ENCODE results near the gene RPS27A.

DNA sequence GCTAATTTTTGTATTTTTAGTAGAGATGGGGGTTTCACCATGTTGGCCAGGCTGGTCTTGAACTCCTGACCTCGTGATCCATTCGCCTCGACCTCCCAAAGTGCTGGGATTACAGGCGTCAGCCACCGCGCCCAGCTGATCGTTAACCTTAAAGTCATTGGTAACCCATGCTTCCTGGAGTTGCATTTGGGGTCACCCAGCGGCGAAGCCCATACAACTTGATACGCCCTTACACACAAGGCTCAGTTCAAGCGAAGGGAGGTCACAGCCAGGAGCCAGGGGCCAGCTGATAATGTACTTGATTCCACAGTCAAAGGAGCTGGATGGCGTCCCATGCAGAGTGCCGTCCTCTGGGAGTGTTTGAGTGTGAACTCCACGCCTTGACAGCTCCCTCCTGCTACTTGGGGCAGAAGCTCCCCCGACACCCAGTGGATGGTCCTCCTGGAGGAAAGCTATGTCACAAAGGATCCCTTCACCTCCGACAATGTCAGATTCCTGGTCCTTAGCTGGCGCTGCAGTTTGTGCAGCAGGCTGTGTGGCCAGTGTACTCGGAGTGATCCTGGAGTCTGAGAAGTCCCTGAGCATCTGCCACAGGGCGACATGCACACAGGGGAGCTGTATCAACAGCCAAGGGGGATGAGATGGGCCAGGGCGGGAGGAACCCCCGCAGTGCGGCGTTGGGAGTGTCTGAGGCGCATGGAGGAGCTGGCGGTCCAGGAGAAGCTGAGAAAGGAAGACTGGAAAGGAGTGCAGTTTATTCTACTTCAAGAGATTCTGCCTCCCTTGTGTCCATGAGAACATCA is 8.3 kb upstream of the RPS27A start:
- no peak for TF ChIP-seq EP300 (IDR thresholded peaks at IDR 0.05; ENCODE audit: low read length)
- TF ChIP-seq NFXL1 (CRISPR knock-in tag; IDR thresholded peaks at IDR 0.05), result no peak
- TF ChIP-seq, protein P1, sequence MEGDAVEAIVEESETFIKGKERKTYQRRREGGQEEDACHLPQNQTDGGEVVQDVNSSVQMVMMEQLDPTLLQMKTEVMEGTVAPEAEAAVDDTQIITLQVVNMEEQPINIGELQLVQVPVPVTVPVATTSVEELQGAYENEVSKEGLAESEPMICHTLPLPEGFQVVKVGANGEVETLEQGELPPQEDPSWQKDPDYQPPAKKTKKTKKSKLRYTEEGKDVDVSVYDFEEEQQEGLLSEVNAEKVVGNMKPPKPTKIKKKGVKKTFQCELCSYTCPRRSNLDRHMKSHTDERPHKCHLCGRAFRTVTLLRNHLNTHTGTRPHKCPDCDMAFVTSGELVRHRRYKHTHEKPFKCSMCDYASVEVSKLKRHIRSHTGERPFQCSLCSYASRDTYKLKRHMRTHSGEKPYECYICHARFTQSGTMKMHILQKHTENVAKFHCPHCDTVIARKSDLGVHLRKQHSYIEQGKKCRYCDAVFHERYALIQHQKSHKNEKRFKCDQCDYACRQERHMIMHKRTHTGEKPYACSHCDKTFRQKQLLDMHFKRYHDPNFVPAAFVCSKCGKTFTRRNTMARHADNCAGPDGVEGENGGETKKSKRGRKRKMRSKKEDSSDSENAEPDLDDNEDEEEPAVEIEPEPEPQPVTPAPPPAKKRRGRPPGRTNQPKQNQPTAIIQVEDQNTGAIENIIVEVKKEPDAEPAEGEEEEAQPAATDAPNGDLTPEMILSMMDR (IDR thresholded peaks at IDR 0.05 in 2 of 3, conservative IDR thresholded peaks at IDR 0.05 in 1 of 3; ENCODE audit: insufficient read depth in 2 of 3, low read depth in 1 of 3, low read length in 3 of 3), result no peak
- TF ChIP-seq, protein P2, sequence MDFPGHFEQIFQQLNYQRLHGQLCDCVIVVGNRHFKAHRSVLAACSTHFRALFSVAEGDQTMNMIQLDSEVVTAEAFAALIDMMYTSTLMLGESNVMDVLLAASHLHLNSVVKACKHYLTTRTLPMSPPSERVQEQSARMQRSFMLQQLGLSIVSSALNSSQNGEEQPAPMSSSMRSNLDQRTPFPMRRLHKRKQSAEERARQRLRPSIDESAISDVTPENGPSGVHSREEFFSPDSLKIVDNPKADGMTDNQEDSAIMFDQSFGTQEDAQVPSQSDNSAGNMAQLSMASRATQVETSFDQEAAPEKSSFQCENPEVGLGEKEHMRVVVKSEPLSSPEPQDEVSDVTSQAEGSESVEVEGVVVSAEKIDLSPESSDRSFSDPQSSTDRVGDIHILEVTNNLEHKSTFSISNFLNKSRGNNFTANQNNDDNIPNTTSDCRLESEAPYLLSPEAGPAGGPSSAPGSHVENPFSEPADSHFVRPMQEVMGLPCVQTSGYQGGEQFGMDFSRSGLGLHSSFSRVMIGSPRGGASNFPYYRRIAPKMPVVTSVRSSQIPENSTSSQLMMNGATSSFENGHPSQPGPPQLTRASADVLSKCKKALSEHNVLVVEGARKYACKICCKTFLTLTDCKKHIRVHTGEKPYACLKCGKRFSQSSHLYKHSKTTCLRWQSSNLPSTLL (IDR thresholded peaks at IDR 0.05), result no peak
- TF ChIP-seq HNRNPL (IDR thresholded peaks at IDR 0.05; ENCODE audit: low read depth, low read length), result no peak
- no peak for TF ChIP-seq SMARCC2 (IDR thresholded peaks at IDR 0.05; ENCODE audit: low read depth)
- TF ChIP-seq FOXJ3 (CRISPR knock-in tag; IDR thresholded peaks at IDR 0.05), result no peak
- no peak for TF ChIP-seq NFIC (IDR thresholded peaks at IDR 0.05)
- TF ChIP-seq GABPA (tag; conservative IDR thresholded peaks at IDR 0.05; ENCODE audit: low read depth), result no peak
- no peak for TF ChIP-seq SMC3 (conservative IDR thresholded peaks at IDR 0.05; ENCODE audit: insufficient read depth, low read depth, low read length)
